ENCODE results near the gene SLC25A47.

SLC25A47 gene

DNA sequence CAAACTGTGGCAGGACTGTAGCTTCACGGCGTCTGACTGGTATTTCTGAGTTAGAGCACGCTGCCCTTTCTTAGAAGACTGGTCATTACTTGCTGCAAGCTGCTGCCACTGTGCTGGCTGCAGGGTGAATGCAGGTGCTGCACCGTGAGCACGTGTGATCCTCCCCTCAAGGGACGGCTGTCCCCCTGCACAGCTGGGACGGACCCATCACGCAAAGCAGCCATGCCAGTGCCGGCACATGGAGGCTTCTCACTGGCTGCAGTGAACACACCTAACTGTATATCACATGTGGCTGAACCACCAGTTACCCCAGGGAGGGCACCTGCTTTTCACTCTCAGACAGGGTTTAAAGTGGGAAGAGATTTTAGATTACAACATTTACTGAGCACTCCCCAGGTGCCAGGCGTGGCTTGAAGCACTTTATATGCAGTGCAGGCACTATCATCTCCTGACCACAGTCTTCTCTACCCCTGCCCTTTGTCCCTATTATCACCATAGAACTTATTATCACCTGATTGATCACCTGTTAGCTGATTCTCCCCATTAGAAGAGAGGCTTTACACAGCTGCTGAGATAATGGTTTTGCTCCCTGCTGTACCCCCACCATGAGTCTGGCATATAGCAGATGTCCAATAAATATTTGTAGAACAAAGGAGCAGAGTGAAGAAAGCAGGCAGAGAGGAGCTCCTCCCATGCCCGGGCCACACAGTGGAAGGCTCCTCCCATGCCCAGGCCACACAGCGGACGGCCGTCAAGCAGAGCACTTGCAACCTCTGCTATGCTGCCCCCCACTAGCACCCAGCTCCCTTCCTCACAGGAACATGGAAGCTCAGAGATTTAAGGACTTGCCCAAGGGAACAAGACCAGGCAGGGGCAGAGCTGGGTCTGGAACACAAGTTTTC, 25.9 kb downstream of the SLC25A47 start:
- DNase-seq (ENCODE audit: low spot score): no peak

DNA sequence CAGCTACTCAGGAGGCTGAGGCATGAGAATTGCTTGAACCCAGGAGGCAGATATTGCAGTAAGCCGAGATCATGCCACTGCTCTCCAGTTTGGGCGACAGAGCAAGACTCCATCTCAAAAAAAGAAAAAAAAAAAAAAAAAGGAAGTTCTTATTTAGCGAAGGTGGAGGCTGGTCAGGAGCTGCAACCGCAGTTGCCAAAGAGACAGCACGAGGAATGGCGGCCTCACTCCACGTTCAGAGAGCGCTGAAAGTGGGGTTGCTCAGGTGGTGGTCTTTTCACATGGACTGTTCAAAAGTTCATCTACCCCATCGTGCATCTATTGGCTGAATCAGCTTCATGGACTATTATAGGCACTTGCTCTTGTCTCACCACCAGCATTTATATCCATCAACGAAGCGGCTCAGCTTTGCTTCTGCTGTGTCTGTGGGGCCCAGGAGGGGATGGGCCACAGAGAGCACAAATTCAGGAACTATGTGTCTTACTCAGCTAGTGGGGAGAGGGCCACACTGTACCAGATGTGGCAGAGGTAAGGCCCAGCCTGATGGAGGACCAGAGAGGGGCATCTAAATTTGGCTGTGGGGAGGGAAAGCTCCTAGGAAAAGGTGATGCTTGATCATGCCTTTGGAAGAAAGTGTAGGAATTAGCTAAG, 27.3 kb downstream of the SLC25A47 start:
- DNase-seq (ENCODE audit: low spot score): no peak

DNA sequence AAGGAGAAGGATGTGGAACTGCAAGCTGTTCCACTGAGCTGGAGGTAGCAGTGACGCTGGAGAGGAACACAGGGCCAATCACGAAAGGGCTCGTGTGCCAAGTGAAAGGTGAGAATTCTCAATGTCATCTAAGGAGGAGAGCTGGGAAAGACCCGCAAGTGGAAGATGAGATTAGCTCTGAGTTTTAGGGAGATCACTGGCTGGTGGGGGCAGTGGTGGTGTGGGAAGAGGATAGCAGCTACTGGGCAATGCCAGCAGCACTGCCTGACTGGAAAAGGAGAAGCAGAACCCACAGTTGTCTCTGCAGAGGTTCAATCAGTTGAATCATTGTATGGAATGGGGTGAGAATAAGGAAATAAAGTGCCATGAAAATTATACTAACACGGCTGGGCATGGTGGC, 27.8 kb downstream of the SLC25A47 start:
- no peak for DNase-seq (ENCODE audit: low spot score)

DNA sequence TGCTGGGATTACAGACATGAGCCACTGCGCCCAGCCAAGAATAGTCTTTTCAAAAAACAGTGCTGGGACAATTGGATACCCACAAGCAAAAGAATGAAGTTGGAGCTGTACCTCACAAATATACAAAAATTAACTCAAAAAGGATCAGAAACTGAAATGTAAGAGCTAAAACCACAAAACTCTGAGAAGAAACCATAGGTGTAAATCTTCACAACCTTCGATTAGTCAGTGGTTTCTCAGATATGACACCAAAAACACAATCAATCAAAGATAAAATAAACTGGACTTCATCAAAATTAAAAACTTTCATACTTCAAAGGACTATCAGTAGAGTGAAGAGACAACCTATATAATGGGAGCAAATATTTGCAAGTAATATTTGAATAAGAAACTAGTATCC, 35.3 kb downstream of the SLC25A47 start:
- no peak for DNase-seq (ENCODE audit: low spot score)

DNA sequence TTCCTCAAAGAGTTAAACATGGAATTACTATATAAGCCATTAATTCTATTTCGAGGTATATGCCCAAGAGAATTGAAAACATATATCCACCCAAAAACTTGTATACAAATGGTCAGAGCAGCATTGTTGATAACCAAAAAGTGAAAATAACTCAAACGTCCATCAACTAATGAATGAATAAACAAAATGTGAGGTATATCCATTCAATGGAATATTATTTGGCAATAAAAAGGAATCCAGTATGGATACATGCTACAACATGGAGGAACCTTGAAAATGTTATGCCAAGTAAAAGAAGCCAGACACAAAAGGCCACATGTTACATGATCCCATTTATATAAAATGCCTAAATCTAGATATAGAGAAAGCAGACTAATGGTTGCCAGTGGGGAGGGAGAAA, 36.0 kb downstream of the SLC25A47 start:
- DNase-seq (ENCODE audit: low spot score): no peak

DNA sequence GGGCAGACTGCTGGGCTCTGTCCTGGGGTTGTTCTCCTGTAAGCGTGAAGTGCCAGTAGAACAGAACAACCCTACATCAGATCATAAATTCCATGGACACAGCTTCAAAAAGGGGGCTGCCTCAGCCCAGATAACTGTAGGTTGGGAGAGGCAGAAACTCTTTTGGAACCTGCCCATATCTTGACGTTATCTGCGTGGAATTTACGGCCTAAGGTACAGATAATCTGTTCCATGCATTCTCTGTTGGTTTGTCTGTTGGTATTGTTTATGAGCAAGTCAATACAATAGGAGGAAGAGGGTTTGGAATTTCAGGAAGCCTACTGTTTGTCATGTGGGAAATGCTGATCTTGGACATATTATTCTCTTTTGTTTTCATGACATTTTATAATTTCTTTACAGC, 36.7 kb downstream of the SLC25A47 start:
- DNase-seq (ENCODE audit: low spot score): no peak

DNA sequence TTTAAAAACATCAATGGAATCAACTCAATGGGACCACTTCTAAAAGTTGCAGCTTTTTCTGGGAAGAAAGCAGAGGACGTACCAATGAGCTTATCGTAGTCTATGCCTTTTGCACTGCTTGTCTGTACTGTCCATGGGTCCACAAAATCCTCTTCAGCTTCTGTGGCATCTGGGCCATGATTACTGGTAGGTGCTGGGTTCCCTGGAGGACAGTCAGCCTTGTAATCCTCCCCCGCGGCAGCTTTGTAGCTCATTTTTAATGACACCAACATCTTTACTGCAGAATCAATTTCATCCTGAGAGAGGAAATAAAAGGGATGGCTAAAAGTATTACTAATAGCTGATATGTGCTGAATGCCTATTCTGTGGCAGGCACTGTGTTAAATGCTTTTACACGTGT, 38.5 kb downstream of the SLC25A47 start:
- no peak for DNase-seq (ENCODE audit: low spot score)

- DNase-seq (ENCODE audit: low spot score): no peak
Measured at GRCh38 chr14:100362311-100362927, 39.3 kb downstream of the SLC25A47 start.

DNA sequence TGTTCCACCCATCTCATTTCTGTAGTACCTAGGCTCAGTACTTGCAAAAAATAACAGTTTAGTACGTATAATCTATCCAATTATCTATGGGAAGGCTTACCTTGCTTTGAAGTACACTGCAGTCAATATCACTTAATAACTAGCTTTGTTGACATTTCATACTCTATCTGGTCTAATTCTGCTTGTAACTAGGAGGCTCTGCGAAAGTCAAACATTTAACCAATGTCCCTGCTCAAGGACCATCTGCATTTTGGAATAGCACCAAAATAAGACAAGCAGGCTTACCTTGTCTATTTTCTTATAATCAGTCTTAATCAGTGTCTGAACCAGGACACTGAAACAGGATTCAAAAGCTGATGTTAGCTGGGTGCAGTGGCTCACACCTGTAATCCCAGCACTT, 39.9 kb downstream of the SLC25A47 start:
- DNase-seq (ENCODE audit: low spot score): no peak

DNA sequence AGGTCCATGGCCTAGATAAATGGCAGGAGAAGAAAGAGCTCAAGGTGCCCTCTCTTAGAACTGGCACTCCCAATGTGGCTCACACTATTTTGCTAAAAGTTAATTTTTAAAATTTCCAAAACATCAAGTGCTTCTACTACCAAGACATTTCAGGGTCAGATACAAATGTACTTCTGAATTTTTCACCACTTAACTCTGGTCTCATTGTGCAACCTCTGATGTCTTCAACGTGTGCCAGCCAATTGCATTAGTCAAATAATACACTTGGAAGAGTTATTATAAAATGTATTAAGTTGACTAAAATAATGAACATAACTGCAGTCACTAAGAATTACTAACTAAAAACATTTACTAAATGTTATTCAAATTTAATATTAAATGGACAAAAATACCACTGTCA, 41.3 kb downstream of the SLC25A47 start:
- no peak for DNase-seq (ENCODE audit: low spot score)

GRCh38 chr14:100365741-100366140, 42.6 kb downstream of the SLC25A47 start:
- DNase-seq (ENCODE audit: low spot score): no peak

GRCh38 chr14:100369019-100369418, 45.9 kb downstream of the SLC25A47 start:
- no peak for DNase-seq (ENCODE audit: low spot score)

DNA sequence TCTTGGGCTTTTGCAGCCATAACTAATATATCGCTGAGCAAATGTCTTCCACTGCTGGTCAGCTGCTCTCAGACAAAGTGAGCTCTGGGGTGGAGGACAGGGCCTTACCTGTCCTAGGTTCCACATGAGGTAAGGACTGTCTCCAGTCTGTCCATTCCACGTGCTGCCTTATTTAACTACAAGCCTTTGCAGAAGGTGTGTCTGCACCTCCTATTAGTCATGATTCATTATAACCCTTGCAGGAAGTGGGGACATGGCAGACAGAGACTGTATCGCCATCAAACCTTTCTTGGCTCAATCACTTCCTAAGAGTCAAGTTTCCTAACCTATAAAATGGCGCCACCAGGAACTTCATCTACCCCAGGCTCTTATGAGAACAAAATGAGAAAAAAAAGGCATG, 46.9 kb downstream of the SLC25A47 start:
- DNase-seq (ENCODE audit: low spot score): no peak

- no peak for DNase-seq (ENCODE audit: low spot score)
Measured at GRCh38 chr14:100371773-100372172, 48.6 kb downstream of the SLC25A47 start.

- no peak for DNase-seq (ENCODE audit: low spot score)
Measured at GRCh38 chr14:100372357-100373048, 49.4 kb downstream of the SLC25A47 start.

DNA sequence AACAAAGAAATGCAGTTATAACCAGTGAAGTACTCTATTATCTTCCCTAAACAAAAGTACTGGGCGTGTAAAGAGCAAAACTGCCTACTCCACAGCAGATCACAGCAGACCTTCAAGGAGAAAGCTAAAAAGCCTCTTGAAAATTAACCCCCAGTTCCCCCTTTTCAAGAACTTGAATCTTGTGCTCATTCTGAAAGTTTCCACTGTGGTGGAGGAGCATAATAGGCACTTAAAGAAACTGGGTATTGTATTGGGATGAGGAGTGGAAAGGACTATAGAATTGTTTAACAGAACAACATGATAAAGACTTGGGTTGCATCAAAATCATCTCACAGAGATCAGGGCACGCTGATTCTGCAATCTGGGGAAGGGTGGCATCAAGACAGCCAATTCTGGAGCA, 51.1 kb downstream of the SLC25A47 start:
- no peak for DNase-seq (ENCODE audit: low spot score)

GRCh38 chr14:100374876-100375265, 51.7 kb downstream of the SLC25A47 start:
- no peak for DNase-seq (ENCODE audit: low spot score)

DNA sequence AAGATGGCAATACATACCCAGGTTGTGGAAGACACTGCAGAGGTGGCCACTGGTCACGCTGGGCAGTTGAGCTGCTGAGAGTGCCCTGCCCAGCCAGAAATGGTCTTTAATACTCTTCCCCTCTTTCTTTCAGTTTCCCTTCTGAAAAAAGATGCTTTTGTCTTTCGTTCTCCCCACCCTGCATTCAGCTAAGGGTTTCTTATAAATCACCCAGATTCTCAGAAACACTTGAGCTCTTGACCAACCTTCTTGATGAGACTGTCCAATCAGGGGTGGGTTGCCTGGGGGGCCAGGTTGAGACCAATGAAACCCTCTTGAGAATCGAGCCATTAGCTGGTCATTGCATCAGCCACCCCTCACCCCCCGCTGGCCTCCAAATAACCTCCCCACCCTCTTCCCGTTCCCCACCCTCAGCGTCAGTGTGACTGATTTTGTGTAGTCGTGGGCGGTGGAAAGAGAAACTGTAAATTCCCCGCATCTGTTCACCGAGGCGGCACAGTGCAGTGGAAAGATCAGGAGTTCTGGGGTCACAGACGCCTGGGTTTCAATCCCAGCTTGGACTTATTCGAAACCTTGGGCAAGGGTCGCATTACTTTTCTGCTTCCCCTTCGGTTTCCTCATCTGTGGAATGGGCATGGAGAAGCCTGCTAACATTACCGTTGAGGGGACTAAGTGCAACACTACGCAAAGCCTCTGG, 52.3 kb downstream of the SLC25A47 start:
- DNase-seq (ENCODE audit: low spot score): no peak

GRCh38 chr14:100375963-100376735, 53.0 kb downstream of the SLC25A47 start, which contains the start of gene WDR25:
WDR25 (plus strand) TSS chr14:100376485.
- DNase-seq (ENCODE audit: low spot score): peak; percentile 98

DNA sequence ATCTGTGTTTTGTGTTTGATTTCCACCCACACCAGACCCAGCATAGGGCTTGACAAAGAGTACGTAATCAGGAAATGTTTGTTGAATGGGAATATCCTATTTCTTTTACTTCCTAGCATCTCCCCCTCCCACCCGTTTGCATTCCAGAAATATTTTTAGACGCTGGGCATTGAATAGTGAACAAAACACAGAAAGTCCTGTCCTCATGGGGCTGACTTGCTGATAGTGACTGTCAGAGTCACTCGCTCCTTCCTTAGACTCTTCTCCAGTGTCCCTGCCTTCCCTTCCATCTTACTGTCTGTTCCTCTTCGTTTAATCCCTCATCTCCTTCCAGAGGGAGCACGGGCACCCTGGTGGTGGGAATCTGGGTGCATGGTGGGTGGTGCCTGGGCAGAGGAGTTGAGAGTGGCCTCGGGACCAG, 53.6 kb downstream of the SLC25A47 start:
- no peak for DNase-seq (ENCODE audit: low spot score)
